Esophagus squamous epithelium (tissue), 4 donors: ENCODE results near the gene MYO18B.

Experiments used
- POLR2A ChIP-seq, 4 donors: fragments of 450-650 bp; IDR thresholded peaks; one replicate each; pipeline ENCODE4 v1.6.1; 2017; ENCODE audit warnings: antibody characterized with exemption in 4 of 4, mild to moderate bottlenecking in 4 of 4, moderate library complexity in 3 of 4
- TF ChIP-seq, protein P1 (sequence below), 6 experiments: fragments of 450-650 bp in 4 of 6; fragments of 200-600 bp in 2 of 6; sonication (generic) in 2 of 6; IDR thresholded peaks; one replicate each; pipeline ENCODE4 v1.5.1; 2016 to 2019; ENCODE audit warnings: antibody characterized with exemption in 6 of 6, mild to moderate bottlenecking in 4 of 6, moderate library complexity in 4 of 6

DNA sequence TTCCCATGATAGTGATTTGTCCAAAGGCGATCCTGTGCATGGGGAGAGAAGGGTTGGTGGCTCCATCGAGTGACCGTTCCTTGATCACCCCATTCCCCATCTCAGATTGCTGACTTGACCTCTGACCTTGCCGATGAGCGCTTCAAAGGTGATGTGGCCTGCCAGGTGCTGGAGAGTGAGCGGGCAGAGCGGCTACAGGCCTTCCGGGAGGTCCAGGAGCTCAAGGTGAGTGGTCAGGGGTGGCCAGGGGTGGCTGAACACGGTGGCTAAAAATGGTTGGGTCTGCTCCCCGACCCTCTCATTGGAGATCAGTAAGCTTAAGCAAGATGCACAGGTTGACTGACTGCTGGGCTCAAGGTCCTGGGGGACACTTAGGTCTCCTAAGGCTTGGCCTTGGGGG lies 148.7 kb downstream of the MYO18B start:
- TF ChIP-seq, protein P1, sequence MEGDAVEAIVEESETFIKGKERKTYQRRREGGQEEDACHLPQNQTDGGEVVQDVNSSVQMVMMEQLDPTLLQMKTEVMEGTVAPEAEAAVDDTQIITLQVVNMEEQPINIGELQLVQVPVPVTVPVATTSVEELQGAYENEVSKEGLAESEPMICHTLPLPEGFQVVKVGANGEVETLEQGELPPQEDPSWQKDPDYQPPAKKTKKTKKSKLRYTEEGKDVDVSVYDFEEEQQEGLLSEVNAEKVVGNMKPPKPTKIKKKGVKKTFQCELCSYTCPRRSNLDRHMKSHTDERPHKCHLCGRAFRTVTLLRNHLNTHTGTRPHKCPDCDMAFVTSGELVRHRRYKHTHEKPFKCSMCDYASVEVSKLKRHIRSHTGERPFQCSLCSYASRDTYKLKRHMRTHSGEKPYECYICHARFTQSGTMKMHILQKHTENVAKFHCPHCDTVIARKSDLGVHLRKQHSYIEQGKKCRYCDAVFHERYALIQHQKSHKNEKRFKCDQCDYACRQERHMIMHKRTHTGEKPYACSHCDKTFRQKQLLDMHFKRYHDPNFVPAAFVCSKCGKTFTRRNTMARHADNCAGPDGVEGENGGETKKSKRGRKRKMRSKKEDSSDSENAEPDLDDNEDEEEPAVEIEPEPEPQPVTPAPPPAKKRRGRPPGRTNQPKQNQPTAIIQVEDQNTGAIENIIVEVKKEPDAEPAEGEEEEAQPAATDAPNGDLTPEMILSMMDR (IDR thresholded peaks at IDR 0.05): no peak
- TF ChIP-seq POLR2A (IDR thresholded peaks at IDR 0.05): no peak
